T-helper 17 cell (primary cell): ENCODE results near the gene SIK3. TPM values are rescaled to one million over a fixed set of nuclear protein-coding genes. Genes with fewer than 3 reads are reported as not detected.
A peak's percentile ranks its signal among the peaks of the same experiment; 100 is the strongest.

ENCODE experiments used
- ATAC-seq: fragments of 150-1000 bp; cut with Tn5 transposase; 2 replicates; pipeline ENCODE4 v1.10.0; 2021; ENCODE audit warnings: mild to moderate bottlenecking, moderate library complexity
- DNase-seq, 3 donors: peaks; one replicate each; pipeline versions ENCODE4 v3.0.0 to v3.0.0-alpha.2; 2020 to 2021
- H3K9me3 ChIP-seq: one replicate; pipeline ENCODE4 v1.7.0; 2013; ENCODE audit warnings: low read length, mild to moderate bottlenecking; ENCODE audit not compliant: control insufficient read depth, poor library complexity, severe bottlenecking
- H3K27ac Mint-ChIP-seq: one replicate; pipeline ENCODE4 v1.8.0; 2022; ENCODE audit warnings: mild to moderate bottlenecking, moderate library complexity, mixed read lengths
- H3K27me3 Mint-ChIP-seq: one replicate; pipeline ENCODE4 v1.8.0; 2022; ENCODE audit warnings: mixed read lengths
- H3K36me3 Mint-ChIP-seq: one replicate; pipeline ENCODE4 v1.8.0; 2022; ENCODE audit warnings: low read depth, mixed read lengths
- H3K4me1 Mint-ChIP-seq: one replicate; pipeline ENCODE4 v1.8.0; 2022; ENCODE audit warnings: mild to moderate bottlenecking, mixed read lengths
- H3K4me3 Mint-ChIP-seq: one replicate; pipeline ENCODE4 v1.8.0; 2022; ENCODE audit warnings: mild to moderate bottlenecking, moderate library complexity, mixed read lengths
- total RNA-seq, 4 donors: library from RNA in 2 of 4; stranded (reverse) in 2 of 4; gene quantifications; one replicate each; pipeline ENCODE4 v1.2.3 and lab custom pipeline; 2022 to 2026

SIK3 gene
- total RNA-seq, 2 donors from 2014 or later = 82.7 to 87.5 TPM

- H3K9me3 ChIP-seq = no peaks in the 10 kb centered on the region
- no peaks in the 10 kb centered on the region for H3K36me3 Mint-ChIP-seq
- no peaks in the 10 kb centered on the region for H3K27me3 Mint-ChIP-seq
- DNase-seq (no peak), ATAC-seq (no peak)
- peaks cover 20% of the 10 kb centered on the region for H3K4me1 Mint-ChIP-seq
- H3K27ac Mint-ChIP-seq = peak overlapping the region; percentile 45
- H3K4me3 Mint-ChIP-seq = no peak overlapping the region
Observed at GRCh38 chr11:116881143-116881542, 217.1 kb downstream of the SIK3 start.

- H3K4me1 Mint-ChIP-seq = peaks cover 20% of the 10 kb centered on the region
- no peaks in the 10 kb centered on the region for H3K9me3 ChIP-seq
- DNase-seq (no peak), ATAC-seq (peak; percentile 85)
- no peaks in the 10 kb centered on the region for H3K27me3 Mint-ChIP-seq
- H3K27ac Mint-ChIP-seq = peak overlapping the region; percentile 84
- peak overlapping the region; percentile 36 for H3K4me3 Mint-ChIP-seq
- no peaks in the 10 kb centered on the region for H3K36me3 Mint-ChIP-seq
Observed at GRCh38 chr11:116879800-116880625, 218.2 kb downstream of the SIK3 start.

GRCh38 chr11:116876656-116877055 is 221.6 kb downstream of the SIK3 start:
- H3K4me1 Mint-ChIP-seq = peaks cover 16% of the 10 kb centered on the region
- H3K27me3 Mint-ChIP-seq = no peaks in the 10 kb centered on the region
- ATAC-seq (no peak), DNase-seq (no peak)
- peaks cover 3% of the 10 kb centered on the region for H3K36me3 Mint-ChIP-seq
- no peaks in the 10 kb centered on the region for H3K9me3 ChIP-seq
- H3K4me3 Mint-ChIP-seq = no peak overlapping the region
- no peak overlapping the region for H3K27ac Mint-ChIP-seq

- no peaks in the 10 kb centered on the region for H3K27me3 Mint-ChIP-seq
- peaks cover 18% of the 10 kb centered on the region for H3K4me1 Mint-ChIP-seq
- no peak for ATAC-seq
- DNase-seq = no peak
- H3K9me3 ChIP-seq = no peaks in the 10 kb centered on the region
- no peak overlapping the region for H3K4me3 Mint-ChIP-seq
- peaks cover 11% of the 10 kb centered on the region for H3K36me3 Mint-ChIP-seq
- no peak overlapping the region for H3K27ac Mint-ChIP-seq
Observed at GRCh38 chr11:116875194-116875593, 223.0 kb downstream of the SIK3 start.

GRCh38 chr11:116874251-116874650 is 224.0 kb downstream of the SIK3 start:
- ATAC-seq (no peak), DNase-seq (no peak)
- peaks cover 14% of the 10 kb centered on the region for H3K4me1 Mint-ChIP-seq
- H3K4me3 Mint-ChIP-seq = no peak overlapping the region
- H3K27ac Mint-ChIP-seq = no peak overlapping the region
- H3K27me3 Mint-ChIP-seq = no peaks in the 10 kb centered on the region
- H3K36me3 Mint-ChIP-seq = peaks cover 11% of the 10 kb centered on the region
- H3K9me3 ChIP-seq = no peaks in the 10 kb centered on the region

GRCh38 chr11:116873381-116873780 is 224.8 kb downstream of the SIK3 start:
- Mint-ChIP-seq H3K27ac (no peak overlapping the region), H3K4me3 (no peak overlapping the region), H3K27me3 (no peaks in the 10 kb centered on the region), H3K4me1 (peaks cover 10% of the 10 kb centered on the region), H3K36me3 (peaks cover 13% of the 10 kb centered on the region)
- H3K9me3 ChIP-seq = no peaks in the 10 kb centered on the region
- ATAC-seq (no peak), DNase-seq (no peak)

- H3K4me3 Mint-ChIP-seq = peak overlapping the region; percentile 45
- H3K27ac Mint-ChIP-seq = peak overlapping the region; percentile 89
- peaks cover 6% of the 10 kb centered on the region for H3K4me1 Mint-ChIP-seq
- no peaks in the 10 kb centered on the region for H3K9me3 ChIP-seq
- ATAC-seq = no peak
- H3K27me3 Mint-ChIP-seq = no peaks in the 10 kb centered on the region
- no peak for DNase-seq
- H3K36me3 Mint-ChIP-seq = peaks cover 14% of the 10 kb centered on the region
Observed at GRCh38 chr11:116871248-116871647, 227.0 kb downstream of the SIK3 start.

GRCh38 chr11:116870054-116870453 is 228.2 kb downstream of the SIK3 start:
- Mint-ChIP-seq H3K27me3 (no peaks in the 10 kb centered on the region), H3K27ac (peak overlapping the region; percentile 63), H3K36me3 (peaks cover 16% of the 10 kb centered on the region), H3K4me3 (no peak overlapping the region), H3K4me1 (peaks cover 11% of the 10 kb centered on the region)
- ATAC-seq (no peak), DNase-seq (no peak)
- no peaks in the 10 kb centered on the region for H3K9me3 ChIP-seq

- peak overlapping the region; percentile 63 for H3K27ac Mint-ChIP-seq
- ATAC-seq (no peak), DNase-seq (no peak)
- H3K4me1 Mint-ChIP-seq = peaks cover 11% of the 10 kb centered on the region
- H3K27me3 Mint-ChIP-seq = no peaks in the 10 kb centered on the region
- H3K36me3 Mint-ChIP-seq = peaks cover 16% of the 10 kb centered on the region
- H3K4me3 Mint-ChIP-seq = no peak overlapping the region
- H3K9me3 ChIP-seq = no peaks in the 10 kb centered on the region
Observed at GRCh38 chr11:116869610-116870009, 228.6 kb downstream of the SIK3 start.

- ATAC-seq = no peak
- Mint-ChIP-seq H3K36me3 (peaks cover 20% of the 10 kb centered on the region), H3K27ac (no peak overlapping the region), H3K4me3 (no peak overlapping the region), H3K4me1 (peaks cover 11% of the 10 kb centered on the region), H3K27me3 (no peaks in the 10 kb centered on the region)
- H3K9me3 ChIP-seq = no peaks in the 10 kb centered on the region
- DNase-seq = no peak
Observed at GRCh38 chr11:116868066-116868465, 230.2 kb downstream of the SIK3 start.

- H3K9me3 ChIP-seq = no peaks in the 10 kb centered on the region
- ATAC-seq (no peak), DNase-seq (no peak)
- Mint-ChIP-seq H3K4me1 (peaks cover 11% of the 10 kb centered on the region), H3K36me3 (peaks cover 20% of the 10 kb centered on the region), H3K4me3 (no peak overlapping the region), H3K27ac (no peak overlapping the region), H3K27me3 (no peaks in the 10 kb centered on the region)
Observed at GRCh38 chr11:116867619-116868018, 230.6 kb downstream of the SIK3 start.

- peaks cover 11% of the 10 kb centered on the region for H3K4me1 Mint-ChIP-seq
- no peaks in the 10 kb centered on the region for H3K27me3 Mint-ChIP-seq
- no peak for DNase-seq
- no peak for ATAC-seq
- H3K9me3 ChIP-seq = no peaks in the 10 kb centered on the region
- H3K36me3 Mint-ChIP-seq = peaks cover 20% of the 10 kb centered on the region
- H3K4me3 Mint-ChIP-seq = no peak overlapping the region
- H3K27ac Mint-ChIP-seq = no peak overlapping the region
Observed at GRCh38 chr11:116866804-116867455, 231.3 kb downstream of the SIK3 start.

- Mint-ChIP-seq H3K4me1 (peaks cover 9% of the 10 kb centered on the region), H3K36me3 (peaks cover 18% of the 10 kb centered on the region), H3K27me3 (no peaks in the 10 kb centered on the region), H3K4me3 (no peak overlapping the region), H3K27ac (peak overlapping the region; percentile 68)
- no peaks in the 10 kb centered on the region for H3K9me3 ChIP-seq
- DNase-seq (no peak), ATAC-seq (no peak)
Observed at GRCh38 chr11:116865696-116866095, 232.5 kb downstream of the SIK3 start.
